Astrocyte (in vitro differentiated cells and primary cell): ENCODE measurements around the gene TMEM192.

Source experiments
- EZH2 ChIP-seq: IDR thresholded peaks from 2 replicates; pipeline ENCODE4 v1.6.1; 2012; ENCODE audit warnings: mild to moderate bottlenecking, low read length, inconsistent platforms; ENCODE audit not compliant: insufficient read depth
- TF ChIP-seq, protein P1 (sequence below): IDR thresholded peaks from 2 replicates; pipeline ENCODE4 v1.5.1; 2011; ENCODE audit warnings: low read depth, mild to moderate bottlenecking, inconsistent platforms, low read length, moderate library complexity; ENCODE audit not compliant: insufficient read depth

GRCh38 chr4:165111906-165112367, 723 bp downstream of the TMEM192 start:
- TF ChIP-seq, protein P1, sequence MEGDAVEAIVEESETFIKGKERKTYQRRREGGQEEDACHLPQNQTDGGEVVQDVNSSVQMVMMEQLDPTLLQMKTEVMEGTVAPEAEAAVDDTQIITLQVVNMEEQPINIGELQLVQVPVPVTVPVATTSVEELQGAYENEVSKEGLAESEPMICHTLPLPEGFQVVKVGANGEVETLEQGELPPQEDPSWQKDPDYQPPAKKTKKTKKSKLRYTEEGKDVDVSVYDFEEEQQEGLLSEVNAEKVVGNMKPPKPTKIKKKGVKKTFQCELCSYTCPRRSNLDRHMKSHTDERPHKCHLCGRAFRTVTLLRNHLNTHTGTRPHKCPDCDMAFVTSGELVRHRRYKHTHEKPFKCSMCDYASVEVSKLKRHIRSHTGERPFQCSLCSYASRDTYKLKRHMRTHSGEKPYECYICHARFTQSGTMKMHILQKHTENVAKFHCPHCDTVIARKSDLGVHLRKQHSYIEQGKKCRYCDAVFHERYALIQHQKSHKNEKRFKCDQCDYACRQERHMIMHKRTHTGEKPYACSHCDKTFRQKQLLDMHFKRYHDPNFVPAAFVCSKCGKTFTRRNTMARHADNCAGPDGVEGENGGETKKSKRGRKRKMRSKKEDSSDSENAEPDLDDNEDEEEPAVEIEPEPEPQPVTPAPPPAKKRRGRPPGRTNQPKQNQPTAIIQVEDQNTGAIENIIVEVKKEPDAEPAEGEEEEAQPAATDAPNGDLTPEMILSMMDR, result no peak
- TF ChIP-seq EZH2, result no peak
